ENCODE results near the gene DNAH14. TPM values are rescaled to one million over a fixed set of nuclear protein-coding genes. Genes with fewer than 3 reads are reported as not detected.

DNAH14 gene
- total and polyA plus RNA-seq, 2 experiments from 2014 or later, result 55.3 to 80.2 TPM

GRCh38 chr1:225228871-225229303 lies 299.4 kb downstream of the DNAH14 start:
- H3K79me2 ChIP-seq (replicated peaks; ENCODE audit: insufficient read depth), result no peaks in the 10 kb centered on the region
- no peak overlapping the region for H3K4me3 ChIP-seq
- no peak overlapping the region for H2AFZ ChIP-seq
- Mint-ChIP-seq H3K36me3 (ENCODE audit: low read depth) (no peaks in the 10 kb centered on the region), H3K4me3 (no peak overlapping the region), H3K27me3 (ENCODE audit: insufficient read depth, low read depth, poor library complexity) (no peaks in the 10 kb centered on the region), H3K4me1 (no peaks in the 10 kb centered on the region), H3K27ac (no peak overlapping the region), H3K9me3 (peaks cover 5% of the 10 kb centered on the region; the same call in 1 of the 3 replicates)
- H3K36me3 ChIP-seq (ENCODE audit: insufficient read depth), result no peaks in the 10 kb centered on the region
- H3K27ac ChIP-seq (ENCODE audit: low read depth), result no peak overlapping the region
- no peaks in the 10 kb centered on the region for H3K9me2 ChIP-seq (ENCODE audit: insufficient read depth)
- H3K4me2 ChIP-seq, result no peak overlapping the region
- no peaks in the 10 kb centered on the region for H3K27me3 ChIP-seq (ENCODE audit: insufficient read depth)
- no peaks in the 10 kb centered on the region for H3F3A ChIP-seq (replicated peaks; ENCODE audit: low read depth)
- no peak for DNase-seq (ENCODE audit: low spot score)
- H3K4me1 ChIP-seq (ENCODE audit: insufficient read depth), result no peaks in the 10 kb centered on the region
- TF ChIP-seq ETS1 (IDR thresholded peaks at IDR 0.05), result no peak
- no peak for TF ChIP-seq EZH2 (IDR thresholded peaks at IDR 0.05; ENCODE audit: low read depth, unreplicated experiment)
- no peak for TF ChIP-seq JUNB (IDR thresholded peaks at IDR 0.05; ENCODE audit: unreplicated experiment)
- no peak for TF ChIP-seq STAT1 (IDR thresholded peaks at IDR 0.05; ENCODE audit: unreplicated experiment)
- no peak for TF ChIP-seq EZH2phosphoT487 (IDR thresholded peaks at IDR 0.05; ENCODE audit: unreplicated experiment)
- TF ChIP-seq POLR2AphosphoS5 (IDR thresholded peaks at IDR 0.05; ENCODE audit: low read depth), result no peak
- no peak for TF ChIP-seq CREB1 (CRISPR knock-in tag; IDR thresholded peaks at IDR 0.05; ENCODE audit: low read depth)
- TF ChIP-seq NANOG (IDR thresholded peaks at IDR 0.05; ENCODE audit: borderline replicate concordance), result no peak
- no peak for TF ChIP-seq CTCF (conservative IDR thresholded peaks at IDR 0.05; ENCODE audit: low read depth in 2 of 2)
- no peak for TF ChIP-seq ZNF114 (CRISPR knock-in tag; IDR thresholded peaks at IDR 0.05)
- no peak for TF ChIP-seq ZNF331 (CRISPR knock-in tag; IDR thresholded peaks at IDR 0.05; ENCODE audit: low read depth)
- no peak for TF ChIP-seq ZNF462 (CRISPR knock-in tag; IDR thresholded peaks at IDR 0.05)
- TF ChIP-seq REST (IDR thresholded peaks at IDR 0.05; ENCODE audit: unreplicated experiment), result no peak
- no peaks in the 10 kb centered on the region for H4K20me1 ChIP-seq (replicated peaks; ENCODE audit: insufficient read depth)
- no peak for ATAC-seq

Measured in GM23338 (cell line).